ENCODE measurements around the gene RRBP1. TPM values are rescaled to one million over a fixed set of nuclear protein-coding genes. Genes with fewer than 3 reads are reported as not detected.
A peak's percentile ranks its signal among the peaks of the same experiment; 100 is the strongest.

RRBP1 gene
- total RNA-seq, 2 donors from 2014 or later: 52.0 to 57.7 TPM

DNA sequence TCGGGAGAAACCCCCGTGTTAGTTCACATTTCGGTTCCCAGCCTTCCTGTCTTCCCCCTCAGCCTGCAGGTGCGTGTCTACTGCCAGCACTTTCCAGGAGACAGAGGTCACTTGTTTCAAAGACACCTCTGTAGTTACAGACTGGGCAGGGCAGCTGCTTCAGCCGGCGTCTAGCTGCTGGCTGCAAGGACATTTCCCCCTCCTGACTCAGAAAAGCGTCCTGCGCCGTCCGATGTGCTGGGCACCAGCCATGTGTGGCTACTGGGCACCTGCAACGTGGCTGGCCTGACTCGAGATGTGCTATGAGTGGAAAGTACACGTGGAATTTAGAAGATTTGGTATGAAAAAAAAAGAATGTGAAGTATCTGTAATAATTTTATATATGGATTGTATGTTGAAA, 37.6 kb downstream of the RRBP1 start:
- H3K36me3 ChIP-seq: peaks cover 24% of the 10 kb centered on the region
- H3K4me1 ChIP-seq: peaks cover 0 to 84% of the 10 kb centered on the region in 2 donors
- H3K27ac ChIP-seq: peak overlapping the region; percentile 81 to 86

DNA sequence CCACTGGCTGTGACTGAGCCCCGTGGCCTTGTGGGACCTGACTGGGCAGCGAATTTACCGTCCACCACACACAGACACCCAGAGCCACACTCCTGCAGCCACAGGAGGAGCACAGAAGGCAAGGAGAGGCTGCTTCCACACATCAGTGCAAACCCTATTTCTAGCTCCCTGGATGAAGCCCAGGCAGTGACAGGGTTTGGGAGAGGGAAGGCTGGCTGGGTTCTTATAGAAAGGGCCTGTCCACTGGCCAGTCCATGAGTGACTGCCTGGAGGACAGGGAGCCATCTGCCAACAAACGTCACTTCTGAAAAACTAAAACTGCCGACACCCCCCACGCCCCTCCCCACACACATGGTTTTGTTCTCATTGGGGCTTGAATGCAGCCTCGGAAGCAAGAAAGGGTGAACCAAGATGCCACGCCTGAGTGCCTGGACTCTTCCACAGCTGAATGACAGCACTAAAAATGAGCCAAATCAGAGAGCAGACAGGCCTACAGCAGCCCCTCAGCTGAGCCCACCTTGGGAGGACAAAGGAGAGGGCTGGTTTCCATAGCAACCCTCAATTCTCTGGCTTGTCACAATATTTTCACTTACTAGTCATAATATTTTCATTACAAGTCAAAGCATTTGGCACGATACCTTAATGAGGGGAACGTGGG, 38.4 kb downstream of the RRBP1 start:
- no peaks in the 10 kb centered on the region for H3K9me3 ChIP-seq
- TF ChIP-seq, protein P1, sequence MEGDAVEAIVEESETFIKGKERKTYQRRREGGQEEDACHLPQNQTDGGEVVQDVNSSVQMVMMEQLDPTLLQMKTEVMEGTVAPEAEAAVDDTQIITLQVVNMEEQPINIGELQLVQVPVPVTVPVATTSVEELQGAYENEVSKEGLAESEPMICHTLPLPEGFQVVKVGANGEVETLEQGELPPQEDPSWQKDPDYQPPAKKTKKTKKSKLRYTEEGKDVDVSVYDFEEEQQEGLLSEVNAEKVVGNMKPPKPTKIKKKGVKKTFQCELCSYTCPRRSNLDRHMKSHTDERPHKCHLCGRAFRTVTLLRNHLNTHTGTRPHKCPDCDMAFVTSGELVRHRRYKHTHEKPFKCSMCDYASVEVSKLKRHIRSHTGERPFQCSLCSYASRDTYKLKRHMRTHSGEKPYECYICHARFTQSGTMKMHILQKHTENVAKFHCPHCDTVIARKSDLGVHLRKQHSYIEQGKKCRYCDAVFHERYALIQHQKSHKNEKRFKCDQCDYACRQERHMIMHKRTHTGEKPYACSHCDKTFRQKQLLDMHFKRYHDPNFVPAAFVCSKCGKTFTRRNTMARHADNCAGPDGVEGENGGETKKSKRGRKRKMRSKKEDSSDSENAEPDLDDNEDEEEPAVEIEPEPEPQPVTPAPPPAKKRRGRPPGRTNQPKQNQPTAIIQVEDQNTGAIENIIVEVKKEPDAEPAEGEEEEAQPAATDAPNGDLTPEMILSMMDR (IDR thresholded peaks at IDR 0.05): no peak
- H3K36me3 ChIP-seq: peaks cover 28% of the 10 kb centered on the region
- H3K4me1 ChIP-seq: peaks cover 0 to 83% of the 10 kb centered on the region in 2 donors
- H3K27ac ChIP-seq: peak overlapping the region; percentile 81 to 86
- H3K4me3 ChIP-seq: no peak overlapping the region
- DNase-seq (ENCODE audit: low spot score): no peak
- no peaks in the 10 kb centered on the region for H3K27me3 ChIP-seq

More for the DNA sequence above, 37.6 kb downstream of the RRBP1 start:
- Histone ChIP-seq H3K27me3 (no peaks in the 10 kb centered on the region), H3K9me3 (no peaks in the 10 kb centered on the region), H3K4me3 (no peak overlapping the region)
- DNase-seq (ENCODE audit: low spot score): no peak
- TF ChIP-seq, protein P1 (IDR thresholded peaks at IDR 0.05): no peak

DNA sequence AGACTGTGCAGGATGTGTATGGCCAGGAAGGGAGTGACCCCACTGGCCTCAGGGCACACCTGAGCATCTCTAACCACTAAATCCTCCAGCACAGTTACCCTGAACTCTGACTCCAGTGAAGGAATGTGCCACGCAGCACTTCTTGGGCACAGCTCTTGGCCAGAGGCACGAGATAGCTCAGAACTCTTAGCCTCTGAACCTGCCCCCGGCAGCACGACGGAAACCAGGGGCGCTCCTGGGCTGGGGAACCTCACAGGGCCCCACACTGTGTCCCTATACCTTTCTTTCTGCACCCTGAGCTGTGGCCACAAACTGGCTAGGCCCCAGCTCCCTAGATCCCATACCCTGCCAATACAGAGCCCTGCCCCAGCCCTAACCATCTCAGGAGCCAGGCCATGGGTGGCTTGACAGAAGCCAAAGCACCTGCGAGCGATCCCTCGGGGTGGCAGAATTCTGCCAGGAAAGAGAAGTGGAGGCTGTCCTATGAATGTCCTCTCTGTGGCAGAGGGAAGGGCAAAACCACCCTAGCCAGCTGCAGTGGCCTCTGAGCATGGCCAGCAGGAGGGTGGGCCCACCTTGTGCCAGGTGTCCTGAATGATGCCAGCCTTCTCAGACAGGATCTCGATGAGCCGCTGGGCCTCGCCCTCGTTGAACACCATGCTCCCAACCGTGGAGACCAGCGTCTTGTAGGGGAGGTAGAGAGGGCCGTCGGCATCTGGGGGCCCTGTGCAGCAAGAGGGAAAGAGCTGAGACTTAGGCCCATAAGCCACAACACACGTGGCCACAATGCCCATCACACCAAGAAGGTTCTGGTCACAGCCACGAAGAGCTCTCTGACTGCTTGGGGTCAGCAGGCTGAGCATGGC, 39.4 kb downstream of the RRBP1 start:
- DNase-seq (ENCODE audit: low spot score): no peak
- H3K9me3 ChIP-seq: no peaks in the 10 kb centered on the region
- peak overlapping the region in 1 of 2 donors; percentile 81 for H3K27ac ChIP-seq
- H3K4me3 ChIP-seq: no peak overlapping the region
- no peaks in the 10 kb centered on the region for H3K27me3 ChIP-seq
- peaks cover 33% of the 10 kb centered on the region for H3K36me3 ChIP-seq
- TF ChIP-seq, protein P1 (IDR thresholded peaks at IDR 0.05): no peak
- H3K4me1 ChIP-seq: peaks cover 0 to 81% of the 10 kb centered on the region in 2 donors

DNA sequence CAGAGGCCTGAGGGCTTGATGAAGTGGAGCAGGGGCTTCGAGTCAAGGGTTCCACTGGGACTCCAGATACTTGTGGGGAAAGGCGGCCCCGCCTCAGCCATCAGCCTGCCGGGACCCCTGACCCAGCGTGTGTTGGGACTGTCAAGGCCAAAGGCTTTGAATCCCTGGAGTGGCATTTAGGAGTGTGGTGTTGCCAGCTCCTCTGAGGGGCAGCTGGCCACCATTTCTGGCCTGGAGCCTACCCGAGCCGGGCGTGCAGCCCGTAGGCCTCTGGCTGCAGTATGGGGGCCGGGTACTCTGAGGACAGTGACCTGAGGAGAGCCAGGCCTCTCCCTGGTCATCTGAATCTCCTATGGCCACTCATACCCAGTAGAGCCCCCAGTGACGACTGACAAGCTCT, 40.0 kb downstream of the RRBP1 start:
- H3K27ac ChIP-seq: peak overlapping the region in 1 of 2 donors; percentile 81
- no peak for DNase-seq (ENCODE audit: low spot score)
- no peaks in the 10 kb centered on the region for H3K27me3 ChIP-seq
- no peak overlapping the region for H3K4me3 ChIP-seq
- no peaks in the 10 kb centered on the region for H3K9me3 ChIP-seq
- H3K4me1 ChIP-seq: peaks cover 0 to 81% of the 10 kb centered on the region in 2 donors
- H3K36me3 ChIP-seq: peaks cover 33% of the 10 kb centered on the region
- TF ChIP-seq, protein P1 (IDR thresholded peaks at IDR 0.05): no peak

DNA sequence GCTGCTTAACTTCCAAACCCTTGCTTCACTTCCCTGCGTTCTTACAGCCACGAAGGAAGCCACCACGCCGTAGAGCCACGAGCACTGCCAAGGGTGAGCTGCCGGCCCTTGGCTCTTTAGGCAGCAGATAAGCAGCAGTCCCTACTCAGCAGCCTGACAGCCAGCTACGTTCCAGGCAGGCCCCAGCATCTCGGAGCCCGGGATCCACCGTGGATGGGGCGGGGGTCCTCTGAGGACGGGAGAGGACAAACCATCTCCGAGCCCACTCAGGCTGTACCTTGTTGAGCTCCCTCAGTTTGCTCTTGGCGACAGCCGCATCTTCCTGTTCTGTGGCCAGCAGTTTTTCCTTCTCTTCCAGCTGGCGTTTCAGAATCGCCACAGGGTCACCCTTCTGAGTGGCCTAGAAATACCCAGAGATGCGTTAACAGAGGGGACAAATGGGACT, 40.5 kb downstream of the RRBP1 start:
- peaks cover 33% of the 10 kb centered on the region for H3K36me3 ChIP-seq

More for the DNA sequence above, 40.5 kb downstream of the RRBP1 start:
- Histone ChIP-seq H3K27ac (peak overlapping the region in 1 of 2 donors; percentile 81), H3K4me3 (no peak overlapping the region), H3K4me1 (peaks cover 0 to 81% of the 10 kb centered on the region in 2 donors), H3K9me3 (no peaks in the 10 kb centered on the region), H3K27me3 (no peaks in the 10 kb centered on the region)
- TF ChIP-seq, protein P1 (IDR thresholded peaks at IDR 0.05): no peak
- no peak for DNase-seq (ENCODE audit: low spot score)

Measured in right atrium auricular region (tissue), 2 donors.